Left ventricle myocardium inferior (tissue), 1 donor: ENCODE results near the gene MYH9. TPM values are rescaled to one million over a fixed set of nuclear protein-coding genes. Genes with fewer than 3 reads are reported as not detected.
"Not testable (repeated sequence)": the region's sequence is repeated elsewhere in the genome, so short reads cannot be mapped to it uniquely, and the experiment has no call there.

ENCODE experiments used
- DNase-seq: peaks from one replicate; pipeline ENCODE4 v3.0.0-alpha.2; 2020
- H3K27ac ChIP-seq: fragments of 200-600 bp; replicated peaks from 2 replicates; pipeline ENCODE4 v1.8.0; 2021
- H3K27me3 ChIP-seq: fragments of 200-600 bp; 2 replicates; pipeline ENCODE4 v1.8.0; 2021; ENCODE audit warnings: low read depth
- H3K36me3 ChIP-seq: fragments of 200-600 bp; 2 replicates; pipeline ENCODE4 v1.8.0; 2021
- H3K4me1 ChIP-seq: fragments of 200-600 bp; 2 replicates; pipeline ENCODE4 v1.8.0; 2021
- H3K4me3 ChIP-seq: fragments of 200-600 bp; 2 replicates; pipeline ENCODE4 v1.8.0; 2021; ENCODE audit warnings: mild to moderate bottlenecking, moderate library complexity
- H3K9me3 ChIP-seq: fragments of 200-600 bp; replicated peaks from 2 replicates; pipeline ENCODE4 v1.8.0; 2021
- intact Hi-C: fragments of 100-400 bp; cut with micrococcal nuclease; formaldehyde crosslinking; loops from one replicate; pipeline ENCODE4 v1.11.0; 2022
- total RNA-seq: library from RNA; stranded (reverse); fragmentation: NEBNext Ultra II Directional; extraction: Animal tissue kit (Norgen Biotek cat#: 25700); gene quantifications from one replicate; pipeline ENCODE4 v1.2.1, GENCODE V29; 2021
- TF ChIP-seq, protein P1 (sequence below): fragments of 200-600 bp; IDR thresholded peaks from 2 replicates; pipeline ENCODE4 v1.8.0; 2021; ENCODE audit warnings: antibody characterized with exemption, mild to moderate bottlenecking, borderline replicate concordance
- donor health status: DM: no; HTN: yes; CAD: no; lungs with severe emphysema.

The MYH9 gene
- total RNA-seq, 1 donor from 2014 or later, result 150 TPM

DNA sequence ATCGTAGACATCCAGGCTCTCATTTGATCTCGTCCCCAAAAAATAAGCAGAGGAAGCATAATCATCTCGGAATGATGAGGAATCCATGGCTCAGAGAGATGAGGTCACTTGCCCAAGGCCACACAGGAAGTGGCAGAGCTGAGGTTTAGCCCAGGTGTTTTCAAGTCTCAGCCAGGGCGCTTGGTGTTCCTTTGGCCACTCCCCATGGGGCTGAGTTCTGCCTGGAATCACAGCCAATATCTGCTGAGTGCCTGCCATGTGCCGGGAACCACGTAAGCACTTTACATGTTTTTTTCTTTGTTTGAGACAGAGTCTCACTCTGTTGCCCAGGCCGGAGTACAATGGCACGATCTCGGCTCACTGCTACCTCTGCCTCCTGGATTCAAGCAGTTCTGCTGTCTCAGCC lies 29.5 kb upstream of the MYH9 start:
- no peak for DNase-seq
- Histone ChIP-seq H3K27ac (no peak overlapping the region), H3K4me3 (no peak overlapping the region), H3K27me3 (no peaks in the 10 kb centered on the region), H3K9me3 (no peaks in the 10 kb centered on the region), H3K36me3 (no peaks in the 10 kb centered on the region), H3K4me1 (peaks cover 26% of the 10 kb centered on the region)
- intact Hi-C loops, result no loop called here
- TF ChIP-seq, protein P1, sequence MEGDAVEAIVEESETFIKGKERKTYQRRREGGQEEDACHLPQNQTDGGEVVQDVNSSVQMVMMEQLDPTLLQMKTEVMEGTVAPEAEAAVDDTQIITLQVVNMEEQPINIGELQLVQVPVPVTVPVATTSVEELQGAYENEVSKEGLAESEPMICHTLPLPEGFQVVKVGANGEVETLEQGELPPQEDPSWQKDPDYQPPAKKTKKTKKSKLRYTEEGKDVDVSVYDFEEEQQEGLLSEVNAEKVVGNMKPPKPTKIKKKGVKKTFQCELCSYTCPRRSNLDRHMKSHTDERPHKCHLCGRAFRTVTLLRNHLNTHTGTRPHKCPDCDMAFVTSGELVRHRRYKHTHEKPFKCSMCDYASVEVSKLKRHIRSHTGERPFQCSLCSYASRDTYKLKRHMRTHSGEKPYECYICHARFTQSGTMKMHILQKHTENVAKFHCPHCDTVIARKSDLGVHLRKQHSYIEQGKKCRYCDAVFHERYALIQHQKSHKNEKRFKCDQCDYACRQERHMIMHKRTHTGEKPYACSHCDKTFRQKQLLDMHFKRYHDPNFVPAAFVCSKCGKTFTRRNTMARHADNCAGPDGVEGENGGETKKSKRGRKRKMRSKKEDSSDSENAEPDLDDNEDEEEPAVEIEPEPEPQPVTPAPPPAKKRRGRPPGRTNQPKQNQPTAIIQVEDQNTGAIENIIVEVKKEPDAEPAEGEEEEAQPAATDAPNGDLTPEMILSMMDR, result no peak

DNA sequence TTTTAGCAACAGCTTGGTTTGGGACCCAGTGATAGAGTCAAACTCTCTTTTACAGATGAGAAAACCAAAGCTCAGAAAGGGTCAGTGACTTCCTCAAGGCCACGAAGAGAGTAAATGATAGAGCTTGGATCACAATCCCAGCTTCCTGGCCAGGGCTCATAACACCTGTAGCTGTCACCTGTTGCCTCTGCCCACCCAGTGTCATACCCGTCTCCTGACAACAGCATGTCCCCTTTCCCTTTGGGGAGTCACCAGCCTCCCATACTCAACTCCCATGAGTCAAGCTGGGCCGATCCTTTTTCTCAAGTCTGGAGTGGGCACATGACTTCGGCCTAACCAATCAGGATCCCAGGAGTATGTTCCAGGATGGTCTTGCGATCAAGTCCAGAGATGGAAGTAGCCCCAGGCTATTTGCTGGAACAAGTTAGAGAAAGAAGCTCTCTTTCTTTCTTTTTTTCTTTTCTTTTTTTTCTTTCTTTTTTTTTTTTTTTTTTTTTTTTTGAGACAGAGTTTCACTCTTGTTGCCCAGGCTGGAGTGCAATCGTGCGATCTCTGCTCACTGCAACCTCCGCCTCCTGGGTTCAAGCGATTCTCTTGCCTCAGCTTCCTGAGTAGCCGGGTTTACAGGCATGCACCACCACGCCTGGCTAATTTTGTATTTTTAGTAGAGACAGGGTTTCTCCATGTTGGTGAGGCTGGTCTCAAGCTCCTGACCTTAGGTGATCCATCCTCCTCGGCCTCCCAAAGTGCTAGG lies 27.8 kb upstream of the MYH9 start:
- H3K36me3 ChIP-seq, result no peaks in the 10 kb centered on the region
- DNase-seq, result no peak
- TF ChIP-seq, protein P1, result no peak
- intact Hi-C loops, result no loop called here
- no peak overlapping the region for H3K4me3 ChIP-seq
- no peak overlapping the region for H3K27ac ChIP-seq
- H3K4me1 ChIP-seq, result peaks cover 28% of the 10 kb centered on the region
- H3K27me3 ChIP-seq, result no peaks in the 10 kb centered on the region
- H3K9me3 ChIP-seq, result no peaks in the 10 kb centered on the region

DNA sequence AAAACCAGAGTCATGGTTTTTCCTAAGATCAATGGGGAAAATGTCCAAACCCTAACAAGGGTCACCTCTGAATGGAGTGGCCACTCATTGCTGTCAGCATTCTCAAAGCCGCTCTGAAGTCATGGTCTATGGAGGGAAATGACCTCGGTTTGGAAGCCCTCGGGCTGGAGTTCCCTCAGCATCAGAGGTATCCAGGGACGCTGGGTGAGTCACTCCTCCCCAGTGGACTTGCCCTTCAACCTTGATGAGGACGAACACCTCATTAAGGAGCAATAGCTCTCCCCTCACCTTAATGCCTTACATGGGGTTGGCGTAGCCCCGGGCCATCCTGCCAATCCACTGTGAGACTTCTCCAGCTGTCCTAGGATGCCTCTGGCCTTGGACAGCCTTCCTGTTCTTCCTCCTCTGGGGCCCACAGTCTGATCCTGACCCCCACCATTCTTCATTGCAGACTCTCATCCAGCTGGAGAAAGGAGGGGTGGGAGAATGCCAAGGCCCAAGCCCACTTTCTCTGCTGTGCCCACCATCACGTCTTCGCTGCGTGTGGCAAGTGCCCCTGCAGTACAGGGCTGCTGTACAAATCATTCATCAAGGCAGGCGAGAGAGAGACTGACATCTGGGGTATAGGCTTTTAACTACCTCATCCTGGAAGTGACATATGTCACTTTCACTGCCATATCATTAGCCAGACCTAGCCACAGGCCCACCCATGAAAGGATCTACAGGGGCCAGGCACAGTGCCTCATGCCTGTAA lies 25.4 kb upstream of the MYH9 start:
- H3K9me3 ChIP-seq, result no peaks in the 10 kb centered on the region
- no peak for DNase-seq
- H3K4me1 ChIP-seq, result peaks cover 24% of the 10 kb centered on the region
- TF ChIP-seq, protein P1, result no peak
- H3K27me3 ChIP-seq, result no peaks in the 10 kb centered on the region
- no peak overlapping the region for H3K4me3 ChIP-seq
- intact Hi-C loops, result no loop called here
- H3K36me3 ChIP-seq, result no peaks in the 10 kb centered on the region
- H3K27ac ChIP-seq, result peak overlapping the region; percentile 19

DNA sequence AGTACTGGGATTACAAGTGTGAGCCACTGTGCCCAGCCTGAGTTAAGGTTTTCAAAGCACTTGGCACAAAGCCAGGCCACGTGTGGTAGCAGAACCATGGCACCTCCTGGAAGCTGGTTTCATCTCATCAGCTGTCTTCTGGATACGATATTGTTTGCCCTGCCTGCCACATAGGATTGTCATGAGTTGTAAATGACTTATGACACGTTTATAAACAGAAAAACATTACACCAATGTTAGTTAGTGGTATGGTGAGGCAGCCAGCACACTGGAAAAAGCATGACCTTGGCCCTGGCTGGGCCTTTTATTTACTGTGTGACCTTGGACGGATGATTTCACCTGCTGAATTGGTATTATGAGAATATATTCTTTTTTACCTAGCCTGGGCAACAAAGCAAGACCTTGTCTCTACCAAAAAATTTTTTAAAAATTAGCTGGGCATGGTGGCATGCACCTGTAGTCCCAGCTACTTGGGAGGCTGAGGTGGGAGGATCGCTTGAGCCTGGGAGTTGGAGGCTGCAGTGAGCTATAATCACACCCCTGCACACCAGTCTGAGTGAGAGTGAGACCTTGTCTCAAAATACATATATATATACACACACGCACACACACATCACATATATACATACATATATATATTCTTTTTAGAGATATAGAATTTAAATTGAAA lies 24.0 kb upstream of the MYH9 start:
- Histone ChIP-seq H3K4me1 (peaks cover 24% of the 10 kb centered on the region), H3K36me3 (no peaks in the 10 kb centered on the region), H3K9me3 (no peaks in the 10 kb centered on the region), H3K4me3 (no peak overlapping the region), H3K27me3 (no peaks in the 10 kb centered on the region), H3K27ac (no peak overlapping the region)
- TF ChIP-seq, protein P1, result no peak
- intact Hi-C loops, result no loop called here
- DNase-seq, result no peak

DNA sequence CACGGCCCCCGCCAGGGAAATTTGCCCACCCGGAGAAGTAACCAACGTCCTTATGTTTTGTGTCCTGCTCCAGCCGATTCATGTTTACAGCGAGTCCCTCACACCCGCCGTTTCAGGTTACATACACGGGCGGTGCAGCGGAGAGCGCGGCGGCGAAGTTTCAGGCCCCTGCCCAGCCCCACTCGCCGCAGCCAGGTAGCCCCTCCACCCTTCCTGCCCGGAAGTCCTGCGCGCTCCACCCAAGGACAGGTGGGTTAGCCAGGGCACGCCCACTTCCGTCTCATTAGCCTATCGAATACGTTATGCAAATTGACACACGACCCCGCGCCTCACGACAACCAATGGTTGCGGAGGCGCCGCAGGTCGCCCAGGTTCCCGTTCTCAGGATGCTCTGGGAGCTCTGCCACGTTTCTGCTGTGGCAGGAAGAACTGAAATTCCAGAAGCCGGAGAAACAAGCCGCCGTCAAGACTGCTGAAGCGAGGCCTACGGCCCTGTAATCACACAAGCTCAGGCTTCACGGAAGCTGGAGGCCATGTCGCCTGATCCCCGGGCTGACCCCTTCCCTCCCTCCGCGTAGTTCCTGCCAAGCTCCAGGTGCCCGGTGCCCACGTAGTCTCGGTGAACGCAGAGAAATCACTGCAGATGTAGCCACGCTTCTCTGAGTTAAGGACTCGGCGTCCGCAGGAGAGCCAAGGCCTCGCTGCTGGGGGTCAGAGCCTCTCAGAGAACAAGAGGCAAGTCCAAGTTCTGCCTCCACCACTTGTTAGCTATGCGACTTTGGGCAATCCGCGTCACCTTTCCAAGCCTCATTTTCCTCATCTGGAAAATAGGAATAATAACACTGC lies 22.4 kb upstream of the MYH9 start:
- H3K27me3 ChIP-seq, result no peaks in the 10 kb centered on the region
- TF ChIP-seq, protein P1, result no peak
- peak; percentile 75 for DNase-seq
- peaks cover 24% of the 10 kb centered on the region for H3K4me1 ChIP-seq
- intact Hi-C loops, result no loop called here
- H3K27ac ChIP-seq, result peak overlapping the region; percentile 77
- H3K36me3 ChIP-seq, result no peaks in the 10 kb centered on the region
- peak overlapping the region; percentile 54 for H3K4me3 ChIP-seq
- no peaks in the 10 kb centered on the region for H3K9me3 ChIP-seq

DNA sequence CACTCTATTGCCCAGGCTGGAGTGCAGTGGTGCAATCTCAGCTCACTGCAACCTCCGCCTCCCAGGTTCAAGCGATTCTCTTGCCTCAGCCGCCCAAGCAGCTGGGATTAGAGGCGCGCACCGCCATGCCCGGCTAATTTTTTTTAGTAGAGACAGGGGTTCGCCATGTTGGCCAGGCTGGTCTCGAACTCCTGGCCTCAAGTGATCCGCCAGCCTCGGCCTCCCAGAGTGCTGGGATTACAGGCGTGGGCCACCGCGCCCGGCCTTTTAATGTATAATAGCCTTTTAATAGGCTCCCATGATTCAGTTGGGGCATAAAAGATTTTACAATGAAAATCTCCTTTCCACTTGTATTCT lies 21.8 kb upstream of the MYH9 start:
- H3K27me3 ChIP-seq, DNase-seq, H3K9me3 ChIP-seq, H3K36me3 ChIP-seq, intact Hi-C loops: not testable (repeated sequence)
- H3K4me3 ChIP-seq, result peak overlapping the region; percentile 54
- peaks cover 24% of the 10 kb centered on the region for H3K4me1 ChIP-seq
- H3K27ac ChIP-seq, result peak overlapping the region; percentile 77
